Thyroid gland (tissue), 4 donors: ENCODE results near the gene PURB. TPM values are rescaled to one million over a fixed set of nuclear protein-coding genes. Genes with fewer than 3 reads are reported as not detected.

ENCODE experiments used
- DNase-seq, 2 donors: peaks; one replicate each; pipeline ENCODE4 v3.0.0-alpha.2; 2019
- H3K27ac ChIP-seq, 3 donors: fragments of 200-600 bp; sonication (generic); 1 replicate in 2 of 3; 2 replicates in 1 of 3; pipeline ENCODE4 v1.5.1; 2016 to 2019; ENCODE audit warnings: mild to moderate bottlenecking in 1 of 3, moderate library complexity in 1 of 3
- H3K27me3 ChIP-seq: fragments of 200-600 bp; sonication (generic); one replicate; pipeline ENCODE4 v1.5.1; 2019
- H3K36me3 ChIP-seq, 2 donors: fragments of 200-600 bp; sonication (generic); one replicate each; pipeline ENCODE4 v1.5.1; 2016 to 2019
- H3K4me1 ChIP-seq, 2 donors: fragments of 200-600 bp; sonication (generic); one replicate each; pipeline ENCODE4 v1.5.1; 2017 to 2019
- H3K4me3 ChIP-seq, 3 donors: fragments of 200-600 bp; sonication (generic); replicated peaks in 1 of 3; 1 replicate in 2 of 3; 2 replicates in 1 of 3; pipeline ENCODE4 v1.5.1; 2016; ENCODE audit warnings: mild to moderate bottlenecking in 1 of 3
- H3K9me3 ChIP-seq: fragments of 200-600 bp; sonication (generic); one replicate; pipeline ENCODE4 v1.5.1; 2017
- POLR2A ChIP-seq, 2 donors: fragments of 450-650 bp; IDR thresholded peaks; one replicate each; pipeline ENCODE4 v1.6.1; 2017; ENCODE audit warnings: antibody characterized with exemption in 2 of 2, mild to moderate bottlenecking in 2 of 2, moderate library complexity in 1 of 2
- WGBS, 2 donors: methylation state at CpG; one replicate each; pipeline ENCODE4 v1.1.5; 2017; 5-methylcytosine and 5-hydroxymethylcytosine counted together
- intact Hi-C: fragments of 100-400 bp; cut with DNase I; formaldehyde crosslinking; loops from one replicate; pipeline ENCODE4 v1.15.1; 2023
- total RNA-seq, 4 donors: library from RNA; depleted of rRNA; stranded (reverse); fragments of >200 nt; gene quantifications; one replicate each; pipeline ENCODE4 v1.2.3, GENCODE V29; 2016
- TF ChIP-seq, protein P1 (sequence below), 6 experiments: fragments of 200-600 bp in 3 of 6; fragments of 450-650 bp in 3 of 6; sonication (generic) in 3 of 6; IDR thresholded peaks; one replicate each; pipeline ENCODE4 v1.5.1; 2016 to 2019; ENCODE audit warnings: antibody characterized with exemption in 6 of 6, mild to moderate bottlenecking in 2 of 6, inconsistent platforms in 1 of 6, moderate library complexity in 1 of 6

The PURB gene
- total RNA-seq, 4 donors from 2014 or later = 25.6 to 47.4 (median 31.5) TPM

DNA sequence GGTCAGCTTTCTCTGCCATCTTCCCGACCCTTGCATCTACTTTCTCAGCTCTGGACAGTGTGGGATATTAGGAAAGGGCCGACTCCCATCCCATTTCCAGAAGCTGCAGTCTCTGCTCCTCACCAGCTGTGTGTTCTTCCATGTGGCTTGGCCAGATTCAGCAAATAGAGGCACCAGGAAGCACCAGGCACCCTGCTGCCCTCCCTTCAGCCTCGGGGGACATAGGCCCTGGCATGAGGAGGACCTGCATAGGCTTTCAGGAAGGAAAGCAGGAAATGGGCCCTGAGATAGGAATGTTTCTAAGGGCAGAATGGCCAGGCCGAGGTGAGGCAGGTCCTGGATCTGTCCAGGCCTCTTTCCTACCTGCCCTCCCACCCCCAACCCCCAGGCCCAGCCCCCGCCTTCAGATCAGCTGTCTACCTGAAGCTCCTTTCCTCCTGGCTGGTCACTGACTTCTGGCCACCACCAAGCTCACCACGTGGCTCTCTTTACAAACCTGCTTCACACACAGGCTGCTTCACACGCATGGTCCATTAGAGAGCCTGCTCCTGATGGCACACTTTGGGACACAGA lies 27.5 kb upstream of the PURB start:
- peak; percentile 89 to 93 for DNase-seq
- peak overlapping the region; percentile 61 to 94 (median 74) for H3K27ac ChIP-seq
- peak in 1 of 2 donors; percentile 33 for TF ChIP-seq POLR2A (IDR thresholded peaks at IDR 0.05)
- TF ChIP-seq, protein P1, sequence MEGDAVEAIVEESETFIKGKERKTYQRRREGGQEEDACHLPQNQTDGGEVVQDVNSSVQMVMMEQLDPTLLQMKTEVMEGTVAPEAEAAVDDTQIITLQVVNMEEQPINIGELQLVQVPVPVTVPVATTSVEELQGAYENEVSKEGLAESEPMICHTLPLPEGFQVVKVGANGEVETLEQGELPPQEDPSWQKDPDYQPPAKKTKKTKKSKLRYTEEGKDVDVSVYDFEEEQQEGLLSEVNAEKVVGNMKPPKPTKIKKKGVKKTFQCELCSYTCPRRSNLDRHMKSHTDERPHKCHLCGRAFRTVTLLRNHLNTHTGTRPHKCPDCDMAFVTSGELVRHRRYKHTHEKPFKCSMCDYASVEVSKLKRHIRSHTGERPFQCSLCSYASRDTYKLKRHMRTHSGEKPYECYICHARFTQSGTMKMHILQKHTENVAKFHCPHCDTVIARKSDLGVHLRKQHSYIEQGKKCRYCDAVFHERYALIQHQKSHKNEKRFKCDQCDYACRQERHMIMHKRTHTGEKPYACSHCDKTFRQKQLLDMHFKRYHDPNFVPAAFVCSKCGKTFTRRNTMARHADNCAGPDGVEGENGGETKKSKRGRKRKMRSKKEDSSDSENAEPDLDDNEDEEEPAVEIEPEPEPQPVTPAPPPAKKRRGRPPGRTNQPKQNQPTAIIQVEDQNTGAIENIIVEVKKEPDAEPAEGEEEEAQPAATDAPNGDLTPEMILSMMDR (IDR thresholded peaks at IDR 0.05) = no peak
- no peaks in the 10 kb centered on the region for H3K9me3 ChIP-seq
- 30 to 44% methylated on average over 4 to 7 of the region's 7 CpGs for WGBS, 2 donors
- intact Hi-C loops = no loop called here
- H3K36me3 ChIP-seq = no peaks in the 10 kb centered on the region
- H3K4me1 ChIP-seq = peaks cover 15 to 44% of the 10 kb centered on the region in 2 donors
- H3K4me3 ChIP-seq = no peak overlapping the region
- H3K27me3 ChIP-seq = no peaks in the 10 kb centered on the region

DNA sequence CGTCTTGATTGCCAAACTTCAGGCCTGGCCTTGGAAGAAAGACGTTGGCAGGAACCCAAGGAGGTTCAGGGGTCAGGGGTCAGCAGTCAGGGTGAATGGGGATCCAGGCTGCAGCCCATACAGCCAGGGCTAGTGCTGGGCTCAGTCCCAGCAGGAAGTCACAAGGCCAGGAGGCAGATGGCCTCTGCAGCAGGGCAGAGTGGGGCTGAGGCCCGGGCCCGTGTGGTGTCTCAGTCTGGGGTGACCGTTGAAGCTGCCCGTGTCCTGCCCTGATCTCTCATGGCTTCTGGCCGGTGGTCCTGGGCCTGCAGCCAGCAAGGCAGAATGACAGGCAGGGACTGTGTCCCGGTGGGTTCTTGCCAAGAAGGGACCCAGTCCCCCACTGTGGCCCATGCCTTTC lies 26.6 kb upstream of the PURB start:
- H3K36me3 ChIP-seq = no peaks in the 10 kb centered on the region
- H3K27me3 ChIP-seq = no peaks in the 10 kb centered on the region
- intact Hi-C loops = no loop called here
- 48 to 76% methylated on average over 2 to 7 of the region's 8 CpGs for WGBS, 2 donors
- H3K9me3 ChIP-seq = no peaks in the 10 kb centered on the region
- H3K4me3 ChIP-seq = no peak overlapping the region
- TF ChIP-seq POLR2A (IDR thresholded peaks at IDR 0.05) = no peak
- TF ChIP-seq, protein P1 (IDR thresholded peaks at IDR 0.05) = no peak
- peaks cover 15 to 44% of the 10 kb centered on the region in 2 donors for H3K4me1 ChIP-seq
- H3K27ac ChIP-seq = peak overlapping the region; percentile 61 to 94 (median 74)
- no peak for DNase-seq

DNA sequence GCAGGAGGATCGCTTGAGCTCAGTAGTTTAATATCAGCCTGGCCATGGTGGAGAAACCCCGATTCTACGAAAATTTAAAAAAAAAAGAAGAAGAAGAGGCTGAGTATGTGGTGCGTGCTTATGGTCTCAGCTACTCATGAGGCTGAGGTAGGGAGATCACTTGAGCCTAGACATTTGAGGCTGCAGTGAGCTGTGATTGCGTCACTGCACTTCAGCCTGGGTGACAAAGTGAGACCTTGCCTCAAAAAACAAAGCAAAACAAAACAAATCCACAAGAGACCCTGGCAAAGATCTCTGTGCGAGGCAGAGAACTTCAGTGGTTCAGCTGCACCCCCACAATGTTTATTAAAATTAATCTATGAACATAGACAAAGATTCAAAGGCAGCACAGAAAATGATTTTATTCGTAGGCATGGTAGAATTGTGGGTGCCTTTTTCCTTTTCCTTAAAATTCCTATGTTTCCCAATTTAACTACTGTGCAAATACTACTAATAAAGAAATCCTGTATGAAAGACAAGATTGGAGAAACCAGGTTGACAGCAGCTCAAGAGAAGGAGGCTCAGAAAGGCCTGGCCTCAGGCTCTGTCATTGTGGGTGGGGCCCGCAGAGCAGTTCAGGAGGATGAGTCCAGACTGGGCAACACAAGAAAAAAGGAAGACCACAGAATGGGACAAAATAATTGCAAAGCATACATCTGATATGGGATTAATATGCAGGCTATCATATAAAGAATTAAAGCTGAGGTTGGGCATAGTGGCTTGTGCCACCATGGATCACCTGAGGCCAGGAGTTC lies 24.5 kb upstream of the PURB start:
- TF ChIP-seq POLR2A (IDR thresholded peaks at IDR 0.05) = no peak
- TF ChIP-seq, protein P1 (IDR thresholded peaks at IDR 0.05) = no peak
- H3K36me3 ChIP-seq = no peaks in the 10 kb centered on the region
- H3K27ac ChIP-seq = peak overlapping the region in 1 of 3 donors; percentile 44
- intact Hi-C loops = no loop called here
- H3K4me3 ChIP-seq = no peak overlapping the region
- DNase-seq = peak; percentile 42 to 68
- peaks cover 15 to 39% of the 10 kb centered on the region in 2 donors for H3K4me1 ChIP-seq
- H3K9me3 ChIP-seq = no peaks in the 10 kb centered on the region
- no peaks in the 10 kb centered on the region for H3K27me3 ChIP-seq
- 55 to 58% methylated on average over 8 of the region's 8 CpGs for WGBS, 2 donors

DNA sequence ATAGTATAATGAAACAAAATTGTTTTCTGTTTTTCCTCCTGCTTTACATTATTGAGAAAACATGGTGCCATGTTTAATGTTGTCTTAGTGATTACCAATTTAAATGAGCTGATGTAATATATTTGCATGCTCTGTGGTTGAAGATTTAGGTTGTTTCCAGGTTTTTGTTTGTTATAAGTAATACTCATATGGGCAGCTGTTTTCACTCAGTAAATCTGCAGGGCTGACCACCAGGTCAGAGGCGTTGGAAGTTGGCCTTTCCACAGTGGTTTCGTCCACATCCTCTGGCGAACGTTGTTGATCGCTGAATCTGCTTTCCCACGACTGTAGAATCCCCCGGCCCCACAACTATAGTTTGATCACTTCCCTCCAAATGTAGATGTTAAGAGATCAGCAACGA lies 21.6 kb upstream of the PURB start:
- Histone ChIP-seq H3K4me3 (no peak overlapping the region), H3K9me3 (no peaks in the 10 kb centered on the region), H3K27me3 (no peaks in the 10 kb centered on the region), H3K27ac (no peak overlapping the region), H3K4me1 (peaks cover 0 to 12% of the 10 kb centered on the region in 2 donors), H3K36me3 (no peaks in the 10 kb centered on the region)
- intact Hi-C loops = no loop called here
- no peak for DNase-seq
- 86 to 93% methylated on average over 8 of the region's 8 CpGs for WGBS, 2 donors
- TF ChIP-seq, protein P1 (IDR thresholded peaks at IDR 0.05) = no peak
- TF ChIP-seq POLR2A (IDR thresholded peaks at IDR 0.05) = no peak
